ENCODE measurements around the gene DMKN.
"Not testable (repeated sequence)": the region's sequence is repeated elsewhere in the genome, so short reads cannot be mapped to it uniquely, and the experiment has no call there.

Gene DMKN

GRCh38 chr19:35497406-35497805, 16.0 kb downstream of the DMKN start:
- DNase-seq (ENCODE audit: low spot score), result no peak

- peak; percentile 77 for DNase-seq (ENCODE audit: low spot score)
These were observed 18.1 kb downstream of the DMKN start for GRCh38 chr19:35495107-35496064.

DNA sequence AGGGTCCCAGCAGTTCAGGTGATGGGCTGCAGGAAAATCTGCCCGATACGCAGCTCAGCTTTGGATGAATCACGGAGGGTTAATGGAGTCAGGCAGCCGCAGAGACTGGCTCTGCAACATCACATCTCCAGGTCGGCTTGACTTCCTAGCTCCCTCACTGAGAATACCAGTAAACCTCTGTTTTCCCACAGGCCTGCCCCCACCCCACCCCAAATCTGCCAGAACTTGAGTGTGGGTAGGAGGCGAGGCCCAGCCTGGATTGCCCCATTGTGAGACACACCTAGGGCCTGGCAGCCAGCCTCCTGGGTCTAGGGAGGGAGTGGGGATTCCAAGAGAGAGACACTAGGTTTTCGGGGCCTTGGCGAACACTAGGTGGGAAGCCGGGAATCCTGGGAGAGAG, 19.5 kb downstream of the DMKN start:
- no peak for DNase-seq (ENCODE audit: low spot score)

DNA sequence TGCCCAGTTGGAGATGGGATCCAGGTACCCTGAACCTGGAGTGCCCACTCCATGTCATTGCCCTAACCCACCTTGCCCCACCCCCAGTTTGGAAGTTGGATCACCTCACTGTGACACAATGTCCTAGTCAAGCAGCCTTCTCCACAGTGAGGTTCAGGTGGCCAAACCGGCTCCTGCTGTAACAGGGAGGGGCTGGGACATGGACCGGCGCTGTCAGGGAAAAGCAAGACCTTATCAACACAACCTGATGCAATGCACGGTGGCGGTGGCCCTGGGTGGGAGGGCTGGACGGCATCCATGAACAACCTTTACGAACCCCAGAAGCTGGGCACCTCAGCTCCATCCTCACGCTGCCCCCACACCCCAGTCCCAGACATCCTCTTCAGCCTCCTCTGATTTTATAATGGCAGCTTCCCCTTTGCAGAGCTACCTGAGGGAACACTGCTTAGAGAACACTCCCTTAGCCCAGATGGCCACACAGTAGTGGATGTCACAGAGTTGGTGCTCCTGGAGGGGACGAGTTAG, 21.6 kb downstream of the DMKN start:
- DNase-seq (ENCODE audit: low spot score), result no peak

- no peak for DNase-seq (ENCODE audit: low spot score)
These were observed 23.1 kb downstream of the DMKN start, which contains the start of gene KRTDAP for GRCh38 chr19:35490364-35490763. TSS of gene KRTDAP (minus strand) at chr19:35490464. CDS start at chr19:35490442, 22 bp downstream.

DNA sequence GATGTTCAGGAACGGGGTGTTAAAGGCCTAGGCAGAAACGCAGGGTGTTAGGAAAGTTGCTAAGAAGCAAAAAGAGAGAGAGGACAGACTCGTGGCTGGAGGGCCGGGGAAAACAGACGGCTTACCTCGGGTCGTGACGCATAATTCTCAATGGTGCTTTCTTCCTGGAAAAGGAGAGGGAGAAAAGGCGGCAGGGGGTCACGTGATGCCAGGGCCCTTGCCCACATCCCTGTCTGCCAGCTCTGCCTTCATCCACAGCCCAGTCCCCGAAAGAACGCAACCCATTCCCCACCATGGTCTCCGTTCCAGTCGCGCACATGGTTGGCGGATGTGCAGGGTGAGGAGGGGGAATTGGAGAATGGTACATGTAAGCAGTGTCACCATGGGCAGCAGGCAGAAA, 24.8 kb downstream of the DMKN start:
- DNase-seq (ENCODE audit: low spot score), result no peak

DNA sequence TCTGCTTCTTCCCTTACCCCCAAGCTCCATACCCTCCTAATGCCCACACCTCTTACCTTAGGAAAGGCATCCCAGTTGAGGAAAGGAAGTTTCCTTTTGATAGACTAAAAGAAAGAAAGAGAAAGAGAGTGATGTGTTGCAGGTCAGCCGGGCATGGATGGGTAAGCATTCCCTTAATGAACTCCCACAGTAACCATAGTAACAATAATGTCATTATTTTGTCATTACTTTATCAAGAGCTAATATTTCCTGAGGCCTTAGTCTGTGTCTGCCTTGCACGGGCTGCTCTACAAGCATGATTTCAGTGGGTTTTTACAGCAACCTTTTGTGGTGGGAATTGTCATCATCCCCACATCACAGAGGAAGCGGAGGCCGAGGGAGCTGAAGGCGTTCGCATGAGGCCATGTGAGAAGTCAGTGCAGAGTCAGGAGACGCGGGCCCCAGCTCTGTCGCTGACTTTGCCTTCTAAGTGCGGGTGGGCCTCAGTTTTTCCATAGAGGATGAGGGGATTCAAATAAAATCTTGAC, 25.7 kb downstream of the DMKN start:
- DNase-seq (ENCODE audit: low spot score), result no peak

GRCh38 chr19:35486268-35486708, 27.2 kb downstream of the DMKN start:
- DNase-seq (ENCODE audit: low spot score), result no peak

- no peak for DNase-seq (ENCODE audit: low spot score)
These were observed 29.0 kb downstream of the DMKN start for GRCh38 chr19:35484252-35485036.

- DNase-seq (ENCODE audit: low spot score), result no peak
These were observed 30.4 kb downstream of the DMKN start for GRCh38 chr19:35483089-35483488.

DNA sequence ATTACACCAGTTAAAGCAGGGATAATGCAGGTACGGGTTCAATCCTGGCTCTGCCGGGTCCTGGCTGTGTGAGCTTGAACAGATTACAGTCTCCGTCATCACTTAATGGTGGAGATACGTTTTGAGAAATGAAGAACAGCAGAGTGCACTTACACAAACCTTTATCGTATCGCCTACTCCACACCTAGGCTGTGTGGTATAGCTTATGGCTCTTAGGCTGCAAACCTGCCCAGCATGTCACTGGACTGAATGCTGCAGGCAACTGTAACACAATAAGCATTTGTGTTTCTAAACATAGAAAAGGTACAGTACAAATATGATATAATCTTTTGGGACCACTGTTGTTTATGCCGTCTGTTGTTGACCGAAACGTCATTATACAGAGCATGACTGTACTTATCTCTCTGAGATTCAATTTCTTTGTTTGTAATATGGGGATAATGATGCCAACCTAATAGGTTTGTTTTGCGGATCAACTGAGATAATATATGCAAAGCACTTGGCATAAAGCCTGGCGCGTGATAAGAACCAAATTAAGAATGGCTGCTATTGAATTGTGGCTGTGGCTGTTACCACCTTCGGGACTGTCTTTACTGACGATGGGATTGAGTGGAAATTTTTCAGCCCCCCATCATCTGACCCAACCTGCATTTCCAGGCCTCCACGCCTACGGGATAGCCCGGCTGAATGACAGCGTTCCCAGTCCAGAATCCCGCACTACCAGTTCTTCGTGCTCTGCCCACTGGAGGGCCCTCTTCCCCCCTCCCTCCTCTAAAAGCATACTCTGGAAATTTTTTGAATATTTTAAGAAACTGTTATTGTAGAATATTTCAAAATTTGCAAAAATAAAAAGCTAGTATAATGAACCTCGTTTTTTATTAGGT, 34.4 kb downstream of the DMKN start:
- DNase-seq (ENCODE audit: low spot score), result no peak

- DNase-seq (ENCODE audit: low spot score), result peak; percentile 61
These were observed 37.3 kb downstream of the DMKN start for GRCh38 chr19:35476149-35476548.

GRCh38 chr19:35474594-35474993, 38.9 kb downstream of the DMKN start:
- not testable (repeated sequence) for DNase-seq (ENCODE audit: low spot score)

DNA sequence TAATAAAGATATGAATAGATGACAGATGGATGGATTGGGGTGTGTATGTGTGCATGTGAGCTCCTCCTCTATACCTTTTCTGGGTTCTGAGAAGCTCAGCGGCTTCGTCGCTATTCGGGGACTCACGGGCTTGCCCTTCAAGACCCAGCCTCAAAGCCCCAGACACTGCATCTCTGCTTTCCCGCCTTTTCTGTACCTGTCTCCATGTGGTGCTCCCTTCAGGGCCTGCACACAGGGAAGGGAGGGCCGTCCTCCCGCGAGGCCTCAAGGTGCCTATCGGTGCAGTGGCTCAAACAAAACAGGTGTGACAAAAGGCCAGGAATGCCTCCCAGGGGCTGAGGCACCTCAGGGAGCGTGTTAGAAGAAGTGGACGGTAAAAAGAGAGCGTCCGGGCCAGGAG, 39.3 kb downstream of the DMKN start:
- DNase-seq (ENCODE audit: low spot score), result no peak

DNA sequence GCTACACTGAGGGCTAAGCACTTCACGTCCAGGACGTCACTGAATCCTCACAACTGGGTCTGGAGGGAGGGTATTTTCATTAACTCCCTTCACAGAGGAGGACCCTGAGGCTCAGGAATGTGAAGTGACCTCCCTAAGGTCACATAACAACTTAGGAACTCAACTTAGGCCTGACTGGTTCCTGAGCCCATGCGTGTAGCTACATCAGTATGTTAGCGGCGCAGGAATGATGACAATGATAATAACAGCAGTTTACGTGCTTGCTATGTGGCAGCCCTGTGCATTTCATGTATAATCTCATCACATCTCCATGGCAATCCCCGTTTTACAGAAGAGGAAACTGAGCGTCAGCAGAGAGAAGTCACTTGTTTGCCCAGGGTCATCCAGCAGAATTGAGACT, 41.5 kb downstream of the DMKN start:
- DNase-seq (ENCODE audit: low spot score), result no peak

GRCh38 chr19:35471075-35471474, 42.4 kb downstream of the DMKN start:
- DNase-seq (ENCODE audit: low spot score), result not testable (repeated sequence)

DNA sequence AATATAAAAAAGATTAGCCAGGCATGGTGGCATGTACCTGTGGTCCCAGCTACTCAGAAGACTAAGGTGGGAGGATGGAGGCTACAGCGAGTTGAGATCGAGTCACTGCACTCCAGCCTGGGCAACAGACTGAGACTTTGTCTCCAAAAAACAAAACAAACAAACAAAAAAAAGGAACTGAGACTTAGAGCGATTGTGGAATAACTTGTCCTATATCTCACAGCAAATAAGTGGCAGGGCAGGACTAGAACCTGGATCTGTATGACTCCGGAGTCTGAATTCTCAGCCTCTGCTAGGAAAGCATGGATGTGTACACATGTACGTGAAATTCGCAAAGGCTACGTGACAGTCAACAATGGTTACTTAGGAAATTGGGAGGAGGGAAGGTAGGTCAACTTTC, 43.3 kb downstream of the DMKN start:
- no peak for DNase-seq (ENCODE audit: low spot score)

- DNase-seq (ENCODE audit: low spot score), result peak; percentile 70
These were observed 44.8 kb downstream of the DMKN start for GRCh38 chr19:35468637-35469036.

- no peak for DNase-seq (ENCODE audit: low spot score)
These were observed 47.2 kb downstream of the DMKN start for GRCh38 chr19:35466259-35466658.

- not testable (repeated sequence) for DNase-seq (ENCODE audit: low spot score)
These were observed 50.5 kb downstream of the DMKN start for GRCh38 chr19:35462956-35463355.

GRCh38 chr19:35462476-35462953, 50.9 kb downstream of the DMKN start:
- DNase-seq (ENCODE audit: low spot score), result no peak
